NCI-H1436 (cell line): ENCODE results near the gene CFHR2.
A peak's percentile ranks its signal among the peaks of the same experiment; 100 is the strongest.
"Not testable (repeated sequence)": the region's sequence is repeated elsewhere in the genome, so short reads cannot be mapped to it uniquely, and the experiment has no call there.

ENCODE experiments used
- DNase-seq: peaks from one replicate; lab custom pipeline; 2025; lab: John Stamatoyannopoulos, UW

The CFHR2 gene

DNA sequence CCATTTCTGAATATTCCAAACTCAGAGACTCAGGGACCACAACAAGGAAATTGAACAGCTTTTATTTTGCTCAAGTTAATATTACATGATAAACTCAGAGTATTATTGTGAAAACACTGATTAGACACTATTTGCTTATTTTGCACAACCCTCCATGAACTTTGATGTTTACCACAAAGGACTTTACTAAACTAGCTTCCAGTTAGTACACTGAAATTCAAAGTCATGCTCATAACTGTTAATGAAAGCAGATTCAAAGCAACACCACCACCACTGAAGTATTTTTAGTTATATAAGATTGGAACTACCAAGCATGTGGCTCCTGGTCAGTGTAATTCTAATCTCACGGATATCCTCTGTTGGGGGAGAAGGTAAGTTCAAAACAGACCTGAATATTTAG lies at the start of gene CFHR2:
Gene CFHR2, plus strand, starts transcription at position 171 of the 400 bp plus-strand sequence. Its CDS starts 143 bp downstream, at position 314.
- DNase-seq: not testable (repeated sequence)

DNA sequence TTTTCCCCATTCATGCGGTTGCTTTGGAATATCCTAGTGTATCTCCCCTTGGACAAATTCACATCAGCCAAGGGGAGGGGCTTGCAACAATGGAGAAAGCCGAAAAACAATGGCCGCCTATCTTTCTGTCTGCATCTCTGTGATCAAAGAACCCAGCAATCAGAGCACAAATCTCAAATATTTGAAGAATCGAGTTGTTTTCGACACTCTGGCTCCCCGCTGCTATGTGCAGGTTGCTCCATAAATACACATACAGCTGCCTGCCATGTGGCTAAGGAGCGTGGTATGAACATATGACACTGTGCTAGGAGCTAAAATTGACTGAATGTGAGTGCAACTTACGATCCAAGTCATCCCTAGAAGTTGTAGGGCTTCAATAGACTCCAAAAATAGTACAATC lies 47.2 kb upstream of the CFHR2 start:
- no peak for DNase-seq

DNA sequence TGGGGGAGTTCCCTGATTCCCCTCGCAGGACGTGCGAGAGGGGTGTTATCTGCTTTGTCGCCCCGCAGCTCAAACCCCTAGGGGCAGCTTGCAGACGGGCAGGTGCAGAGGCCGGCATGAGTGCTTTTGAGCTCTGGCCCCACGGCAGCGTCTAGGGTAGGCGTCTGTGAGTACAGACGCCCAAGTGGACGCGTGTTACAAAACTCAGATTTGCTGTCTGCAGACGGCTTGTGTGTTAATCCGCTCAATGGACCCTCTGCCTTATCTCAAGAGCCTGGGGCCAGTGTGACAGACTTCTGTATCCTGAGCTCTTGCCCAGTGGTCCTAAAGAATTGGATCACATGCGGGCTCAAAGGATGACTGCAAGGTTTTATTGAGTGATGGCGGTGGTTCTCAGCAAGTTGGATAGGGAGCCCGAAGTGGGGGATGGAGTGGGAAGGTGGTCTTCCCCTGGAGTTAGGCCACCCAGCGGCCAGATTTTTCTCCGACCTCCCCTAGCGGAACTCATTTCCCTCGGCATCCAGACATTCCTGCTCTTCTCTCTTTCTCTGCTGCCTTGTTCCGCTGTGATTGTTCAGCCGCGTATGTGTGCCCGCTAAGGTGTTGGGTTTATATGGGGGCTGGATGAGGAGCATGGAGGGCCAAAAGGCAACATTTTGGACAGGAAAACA lies 46.2 kb upstream of the CFHR2 start:
- no peak for DNase-seq

DNA sequence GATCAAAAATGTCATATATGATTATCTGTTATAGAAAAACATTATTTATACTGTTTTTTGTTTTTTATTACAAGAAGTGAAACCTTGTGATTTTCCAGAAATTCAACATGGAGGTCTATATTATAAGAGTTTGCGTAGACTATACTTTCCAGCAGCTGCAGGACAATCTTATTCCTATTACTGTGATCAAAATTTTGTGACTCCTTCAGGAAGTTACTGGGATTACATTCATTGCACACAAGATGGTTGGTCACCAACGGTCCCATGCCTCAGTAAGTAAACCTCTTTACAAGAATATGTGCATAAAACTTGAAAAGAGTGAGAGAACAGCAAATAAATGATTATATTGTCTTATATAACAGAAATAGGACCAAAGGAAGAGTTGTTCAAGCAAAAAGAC lies 41.2 kb upstream of the CFHR2 start:
- no peak for DNase-seq

DNA sequence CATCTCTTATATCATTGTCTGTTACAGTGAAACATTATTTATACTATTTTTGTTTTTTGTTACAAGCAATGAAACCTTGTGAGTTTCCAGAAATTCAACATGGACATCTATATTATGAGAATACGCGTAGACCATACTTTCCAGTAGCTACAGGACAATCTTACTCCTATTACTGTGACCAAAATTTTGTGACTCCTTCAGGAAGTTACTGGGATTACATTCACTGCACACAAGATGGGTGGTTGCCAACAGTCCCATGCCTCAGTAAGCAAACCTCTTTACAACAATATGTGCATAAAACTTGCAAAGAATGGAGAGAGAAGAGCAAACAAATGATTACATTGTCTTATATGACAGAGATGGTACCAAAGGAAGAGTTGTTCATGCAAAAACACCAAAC lies 33.3 kb upstream of the CFHR2 start:
- DNase-seq: no peak

DNA sequence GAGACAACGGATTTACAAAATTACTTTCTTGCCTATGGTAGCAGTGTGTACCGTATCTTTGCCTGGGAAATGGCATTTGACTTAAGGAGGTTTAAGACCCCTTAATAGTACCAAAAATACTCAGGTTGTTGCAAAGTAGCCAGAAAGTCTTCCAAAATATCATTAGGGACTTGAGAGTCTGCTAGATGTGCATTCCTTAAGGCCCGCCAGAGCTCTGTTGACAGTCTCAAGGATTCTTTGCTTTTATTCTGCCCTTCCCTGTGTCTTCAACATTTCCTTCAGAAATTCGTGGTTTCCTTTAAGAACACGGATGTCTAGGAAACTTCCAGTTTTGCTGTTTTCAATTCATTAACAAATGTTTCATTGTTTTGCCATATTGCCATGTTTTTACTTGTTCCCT lies 31.3 kb upstream of the CFHR2 start:
- DNase-seq: not testable (repeated sequence)

DNA sequence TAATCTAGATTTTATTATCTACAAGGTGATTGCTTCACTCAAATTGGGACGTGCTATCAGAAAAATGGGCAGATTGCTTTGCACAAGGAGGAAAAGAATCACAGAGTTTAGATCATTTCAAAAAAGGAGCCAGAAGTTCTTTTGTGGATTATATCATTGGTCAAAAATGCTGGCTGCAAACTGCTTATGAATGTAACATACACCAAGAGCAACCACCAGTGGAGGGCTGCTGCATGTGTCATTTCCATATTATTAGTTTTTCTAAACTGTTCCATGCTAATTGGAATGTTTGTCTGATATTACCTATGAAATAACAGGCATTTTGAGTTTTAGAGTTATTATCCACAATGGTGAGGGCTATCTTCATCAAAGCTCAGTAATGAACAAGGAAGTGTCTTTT lies 16.7 kb upstream of the CFHR2 start:
- DNase-seq: not testable (repeated sequence)

DNA sequence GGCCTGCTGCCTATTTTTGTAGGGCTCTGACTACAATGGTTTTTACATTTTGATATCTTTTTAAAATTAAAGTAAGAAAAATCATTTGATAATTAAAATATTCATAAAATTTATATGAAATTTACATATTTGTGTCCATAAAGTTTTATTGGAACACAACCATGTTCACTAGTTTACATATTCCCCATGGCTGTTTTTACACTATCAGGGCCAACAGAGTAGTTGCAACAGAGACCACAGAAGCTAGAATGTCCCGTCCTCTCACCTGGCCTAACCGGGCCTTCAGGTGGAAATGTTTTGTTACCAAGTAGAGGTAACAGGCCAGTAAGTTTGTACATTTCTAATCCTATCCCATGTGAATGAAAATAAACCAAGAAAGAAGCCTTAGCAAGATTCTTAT lies 10.7 kb upstream of the CFHR2 start:
- DNase-seq: not testable (repeated sequence)

DNA sequence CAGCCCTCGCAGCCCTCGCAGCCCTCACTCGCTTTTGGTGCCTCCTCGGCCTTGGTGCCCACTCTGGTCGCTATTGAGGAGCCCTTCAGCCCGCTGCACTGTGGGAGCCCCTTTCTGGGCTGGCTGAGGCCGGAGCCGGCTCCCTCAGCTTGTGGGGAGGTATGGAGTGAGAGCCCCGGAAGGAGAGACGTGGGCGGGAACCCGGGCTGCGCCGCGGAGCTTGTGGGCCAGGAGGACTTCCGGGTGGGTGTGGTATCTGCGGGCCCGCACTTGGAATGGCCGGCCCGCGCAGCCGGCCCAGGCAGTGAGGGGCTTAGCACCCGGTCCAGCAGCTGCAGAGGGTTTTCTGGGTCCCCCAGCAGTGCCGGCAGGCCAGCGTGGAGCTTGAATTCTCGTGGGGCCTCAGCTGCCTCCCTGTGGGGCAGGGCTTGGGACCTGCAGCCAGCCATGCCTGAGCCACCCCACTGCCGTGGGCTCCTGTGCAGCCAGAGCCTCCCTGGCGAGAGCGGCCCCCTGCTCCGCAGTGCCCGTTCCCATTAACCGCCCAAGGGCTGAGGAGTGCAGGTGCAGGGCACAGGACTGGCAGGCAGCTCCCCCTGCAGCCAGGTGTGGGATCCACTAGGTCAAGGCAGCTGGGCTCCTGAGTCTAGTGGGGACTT lies 9.9 kb upstream of the CFHR2 start:
- DNase-seq: no peak

DNA sequence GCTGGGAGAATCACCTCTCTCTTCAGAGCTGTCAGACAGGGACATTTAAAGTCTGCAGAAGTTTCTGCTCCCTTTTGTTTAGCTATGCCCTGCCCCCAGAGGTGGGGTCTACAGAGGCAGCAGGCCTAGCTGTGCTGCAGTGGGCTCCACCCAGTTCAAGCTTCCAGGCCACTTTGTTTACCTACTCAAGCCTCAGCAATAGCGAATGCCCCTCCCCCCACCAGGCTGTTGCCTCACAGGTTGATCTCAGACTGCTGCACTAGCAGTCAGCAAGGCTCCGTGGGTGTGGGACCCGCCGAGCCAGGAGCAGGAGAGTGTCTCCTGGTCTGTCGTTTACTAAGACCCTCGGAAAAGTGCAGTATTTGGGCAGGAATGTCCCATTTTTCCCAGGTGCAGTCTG lies 2.1 kb upstream of the CFHR2 start:
- not testable (repeated sequence) for DNase-seq

DNA sequence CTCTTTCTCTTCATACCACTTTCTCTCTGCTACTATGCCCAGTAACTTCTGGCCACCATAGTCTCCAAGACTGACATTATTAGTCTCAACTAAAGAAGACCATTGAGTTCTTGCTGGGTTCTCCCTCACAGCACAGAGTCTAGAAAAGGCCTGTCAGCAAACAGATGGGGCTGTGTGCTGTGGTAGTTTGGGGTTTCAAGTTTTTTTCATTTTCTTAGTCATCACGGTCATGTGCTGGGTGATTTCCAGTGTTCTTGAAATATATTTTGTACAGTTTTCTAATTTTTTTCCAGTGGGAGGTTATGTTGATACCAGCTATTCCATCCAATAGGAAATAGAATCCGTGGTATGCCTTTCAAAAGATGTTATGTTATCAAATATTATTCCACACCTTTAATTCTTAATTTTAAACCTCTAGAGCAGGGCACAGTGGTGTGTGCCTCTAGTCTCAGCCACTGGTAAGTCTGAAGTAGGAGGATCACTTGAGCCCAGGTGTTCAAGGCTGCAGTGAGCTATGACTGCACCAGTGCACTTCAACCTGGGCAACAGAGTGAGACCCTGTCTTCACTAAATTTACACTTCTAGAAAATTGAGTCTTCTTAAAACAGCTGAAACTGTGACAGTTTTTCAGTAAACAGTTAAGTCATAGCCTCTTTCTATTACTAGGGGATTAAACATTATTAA lies 8.3 kb downstream of the CFHR2 start:
- DNase-seq: no peak

DNA sequence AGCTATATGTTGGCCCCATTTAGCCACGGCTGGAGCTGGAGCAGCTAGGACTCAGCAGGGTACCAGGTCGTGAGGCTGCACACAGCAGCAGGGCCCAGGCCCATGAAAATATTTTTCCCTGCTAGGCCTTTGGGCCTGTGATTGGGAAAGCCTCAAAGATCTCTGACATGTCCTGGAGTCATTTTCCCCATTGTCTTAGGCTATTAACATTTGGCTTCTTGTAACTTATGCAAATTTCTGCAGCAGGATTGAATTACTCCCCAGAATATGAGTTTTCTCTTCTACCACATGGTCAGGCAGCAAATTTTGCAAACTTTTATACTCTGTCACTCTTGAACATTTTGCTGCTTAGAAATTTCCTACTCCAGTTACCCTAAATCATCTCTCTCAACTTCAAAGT lies 11.2 kb downstream of the CFHR2 start:
- no peak for DNase-seq

DNA sequence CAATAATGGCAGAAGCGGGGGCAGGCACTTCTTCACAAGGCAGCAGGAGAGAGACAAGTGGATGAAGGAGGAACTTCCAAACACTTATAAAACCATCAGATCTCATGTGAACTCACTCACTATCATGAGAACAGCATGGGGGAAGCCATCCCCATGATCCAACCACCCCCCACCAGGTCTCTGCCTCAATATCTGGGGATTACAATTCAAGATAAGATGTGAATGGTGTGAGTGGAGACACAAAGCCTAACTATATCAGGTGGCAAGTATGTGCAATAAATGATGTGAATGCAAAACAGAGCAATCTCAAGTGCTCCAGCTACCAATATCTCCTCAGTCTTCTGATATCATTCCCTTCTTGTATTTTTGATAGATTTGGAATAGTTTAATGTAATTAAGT lies 12.4 kb downstream of the CFHR2 start:
- no peak for DNase-seq

DNA sequence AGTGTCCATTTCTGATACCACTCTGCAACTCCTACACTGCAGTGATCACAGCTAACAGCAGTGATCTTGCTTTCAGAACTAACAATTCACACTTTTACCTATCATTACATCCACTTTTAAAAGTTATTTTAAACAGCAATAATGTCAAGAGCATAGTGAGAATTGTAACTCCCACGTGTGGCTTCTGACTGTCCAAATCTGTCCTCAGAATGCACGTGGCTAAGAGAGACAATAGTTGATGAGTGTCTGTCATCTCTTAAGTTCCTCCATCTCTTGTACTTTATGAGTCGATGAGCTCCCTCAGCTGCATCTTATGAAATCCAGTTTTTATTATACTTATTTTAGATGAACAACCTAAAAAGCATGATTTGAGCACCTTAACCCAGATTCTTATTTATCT lies 17.3 kb downstream of the CFHR2 start:
- DNase-seq: no peak

DNA sequence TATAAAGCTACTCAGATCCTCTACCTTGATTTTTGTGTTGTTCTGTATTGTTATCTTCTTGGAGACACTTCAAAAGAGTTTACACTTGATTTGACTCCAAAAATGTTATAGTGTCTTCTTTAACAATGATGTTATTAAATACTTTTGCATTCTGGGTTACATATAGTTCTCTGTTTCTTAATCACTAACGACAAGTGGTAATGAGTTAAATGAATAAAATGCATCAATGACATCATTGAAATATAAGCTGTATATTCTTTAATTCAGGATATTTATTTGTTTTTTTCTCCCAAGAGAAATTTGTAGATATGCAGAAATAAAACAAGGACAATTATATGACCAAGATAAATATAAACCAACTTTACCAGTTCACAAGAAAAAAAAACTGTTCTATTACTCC lies 26.6 kb downstream of the CFHR2 start:
- DNase-seq: no peak

DNA sequence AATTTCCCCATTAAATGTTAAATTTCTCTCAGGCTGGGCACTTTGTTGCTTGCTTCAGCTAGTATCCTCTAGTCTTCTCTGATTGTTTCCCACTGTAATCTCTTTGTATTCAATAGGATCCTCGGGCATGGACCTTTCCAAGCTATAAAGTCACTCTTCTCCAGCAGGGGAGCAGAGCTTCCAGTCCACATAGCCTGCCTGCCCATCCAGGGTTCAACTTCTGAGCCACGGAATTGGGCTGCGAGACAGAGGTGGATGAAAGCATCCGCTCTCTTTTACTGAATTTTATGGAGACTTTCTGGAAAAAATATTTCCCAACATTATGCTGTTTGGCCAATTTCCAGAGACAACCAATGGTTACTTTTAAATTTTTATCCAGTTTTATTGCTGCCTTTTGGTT lies 32.7 kb downstream of the CFHR2 start:
- no peak for DNase-seq

DNA sequence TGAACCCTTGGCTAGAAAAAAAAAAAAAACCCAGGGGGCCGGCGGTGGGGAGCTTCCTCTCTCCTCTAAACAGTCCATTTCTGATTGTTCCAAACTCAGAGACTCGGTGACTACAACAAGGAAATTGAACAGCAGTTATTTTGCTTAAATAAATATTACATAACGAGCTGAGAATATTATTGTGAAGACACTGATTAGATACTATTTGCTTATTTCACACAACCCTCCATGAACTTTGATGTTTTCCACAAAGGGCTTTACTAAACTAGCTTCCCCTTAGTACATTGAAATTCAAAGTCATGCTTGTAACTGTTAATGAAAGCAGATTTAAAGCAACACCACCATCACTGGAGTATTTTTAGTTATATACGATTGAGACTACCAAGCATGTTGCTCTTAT lies 33.7 kb downstream of the CFHR2 start, which contains the start of gene CFHR5:
Gene CFHR5, plus strand, starts transcription at position 279 of the 400 bp plus-strand sequence. Its CDS starts 109 bp downstream, at position 388.
- DNase-seq: no peak

DNA sequence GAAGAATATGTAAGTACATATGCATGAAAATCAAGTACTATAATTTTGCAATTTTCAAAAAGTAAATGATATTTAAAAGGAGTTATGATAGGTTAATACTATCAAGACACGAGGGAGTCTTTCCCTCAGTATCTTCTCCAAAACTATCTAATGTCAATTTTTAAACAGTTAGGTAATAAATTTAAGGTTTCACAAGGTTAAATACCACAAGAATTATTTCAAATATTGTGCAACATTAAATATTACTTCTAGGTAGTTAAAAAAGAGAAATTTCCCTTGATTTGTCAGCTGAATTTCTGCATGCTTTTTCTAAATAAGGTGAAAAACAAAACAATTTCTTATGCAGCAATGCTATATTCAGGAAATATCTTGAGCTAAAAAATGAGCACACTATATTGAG lies 37.3 kb downstream of the CFHR2 start:
- no peak for DNase-seq

DNA sequence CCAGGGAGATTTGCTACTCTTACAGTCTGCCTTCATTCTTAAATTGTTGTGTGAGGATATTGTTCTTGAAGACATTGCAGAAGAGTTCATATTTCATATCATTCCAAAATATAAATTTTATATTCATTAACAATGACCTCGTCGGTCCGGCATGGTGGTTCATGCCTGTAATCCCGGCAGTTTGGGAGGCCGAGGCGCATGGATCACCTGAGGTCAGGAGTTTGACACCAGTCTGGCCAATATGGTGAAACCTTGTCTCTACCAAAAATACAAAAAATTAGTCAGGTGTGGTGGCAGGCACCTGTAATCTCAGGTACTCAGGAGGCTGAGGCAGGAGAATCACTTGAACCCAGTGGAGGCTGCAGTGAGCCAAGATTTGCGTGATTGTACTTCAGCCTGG lies 38.7 kb downstream of the CFHR2 start:
- DNase-seq: not testable (repeated sequence)

DNA sequence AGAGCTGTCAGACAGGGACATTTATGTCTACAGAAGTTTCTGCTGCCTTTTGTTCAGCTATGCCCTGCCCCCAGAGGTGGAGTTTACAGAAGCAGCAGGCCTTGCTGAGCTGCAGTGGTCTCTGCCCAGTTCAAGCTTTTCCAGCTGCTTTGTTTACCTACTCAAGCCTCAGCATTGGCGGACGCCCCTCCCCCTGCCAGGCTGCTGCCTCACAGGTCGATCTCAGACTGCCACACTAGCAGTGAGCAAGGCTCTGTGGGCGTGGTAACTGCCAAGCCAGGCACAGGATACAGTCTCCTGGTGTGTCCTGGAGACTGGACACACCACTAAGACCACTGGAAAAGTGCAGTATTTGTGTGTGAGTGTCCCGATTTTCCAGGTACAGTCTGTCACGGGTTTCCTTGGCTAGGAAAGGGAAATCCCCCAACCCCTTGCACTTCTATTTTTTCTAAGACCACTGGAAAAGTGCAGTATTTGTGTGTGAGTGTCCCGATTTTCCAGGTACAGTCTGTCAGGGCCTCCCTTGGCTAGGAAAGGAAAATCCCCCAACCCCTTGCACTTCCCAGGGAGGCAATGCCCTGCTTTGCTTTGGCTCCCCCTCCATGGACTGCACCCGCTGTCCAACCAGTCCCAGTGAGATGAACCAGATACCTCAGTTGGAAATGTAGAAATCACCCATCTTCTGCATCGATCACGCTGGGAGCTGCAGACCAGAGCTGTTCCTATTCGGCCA lies 48.5 kb downstream of the CFHR2 start:
- peak; percentile 36 for DNase-seq

DNA sequence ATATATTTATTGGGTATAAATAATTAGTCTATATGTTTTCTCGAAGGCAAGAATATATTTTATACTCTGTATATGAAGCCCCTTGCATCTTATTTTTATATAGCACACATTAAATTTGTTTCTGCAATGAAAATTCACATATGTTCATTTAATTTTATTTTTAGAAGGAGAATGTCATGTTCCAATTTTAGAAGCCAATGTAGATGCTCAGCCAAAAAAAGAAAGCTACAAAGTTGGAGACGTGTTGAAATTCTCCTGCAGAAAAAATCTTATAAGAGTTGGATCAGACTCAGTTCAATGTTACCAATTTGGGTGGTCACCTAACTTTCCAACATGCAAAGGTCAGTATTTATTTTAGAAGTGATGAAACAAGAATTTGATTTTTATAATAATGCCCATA lies 50.4 kb downstream of the CFHR2 start:
- no peak for DNase-seq

DNA sequence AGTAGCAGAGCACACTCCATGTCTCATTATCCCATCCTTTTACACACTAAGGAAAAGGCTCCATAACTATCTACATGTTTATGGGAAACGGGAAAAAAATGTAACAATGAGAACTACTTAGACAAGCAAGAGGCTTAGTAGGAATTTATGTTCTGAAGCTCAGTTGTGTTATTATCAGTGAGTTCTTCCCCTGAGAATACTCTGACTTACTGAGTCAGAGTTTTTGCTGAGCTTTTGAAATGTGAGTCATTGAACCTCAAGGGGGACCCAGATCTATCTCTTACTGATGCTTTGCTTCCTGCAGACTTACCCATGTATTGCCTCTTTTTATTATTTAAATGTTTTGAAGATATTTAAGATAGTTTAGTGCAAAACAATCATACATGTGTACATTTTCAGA lies 53.9 kb downstream of the CFHR2 start:
- DNase-seq: no peak

DNA sequence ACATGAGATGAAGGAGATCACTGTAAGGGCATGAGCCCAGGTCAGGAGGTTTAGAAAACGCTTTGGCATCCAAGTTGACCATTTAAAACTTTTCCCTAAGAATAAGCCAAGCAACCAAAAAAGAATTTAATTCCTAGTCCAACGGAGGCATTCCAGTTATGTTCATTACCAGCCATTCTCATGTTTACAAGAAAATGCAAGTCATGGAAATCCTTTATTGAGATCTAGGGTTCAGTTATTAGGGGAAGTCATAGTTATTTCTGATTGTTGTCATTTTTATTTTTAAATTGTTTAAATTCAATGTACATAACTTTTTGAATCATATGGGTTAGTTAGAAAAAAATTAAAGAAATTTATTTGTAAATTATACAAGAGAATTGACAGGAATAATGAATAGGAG lies 58.3 kb downstream of the CFHR2 start:
- DNase-seq: no peak
